HepG2 (cell line): ENCODE results near the gene SLCO1B3. TPM values are rescaled to one million over a fixed set of nuclear protein-coding genes. Genes with fewer than 3 reads are reported as not detected.

Experiments used
- ATAC-seq: fragments of 200-7000 bp; cut with Tn5 transposase; 3 replicates; pipeline ENCODE4 v1.9.1; 2020; ENCODE audit warnings: mild to moderate bottlenecking, moderate library complexity
- BruUV-seq: library from RNA; stranded (reverse); fragments of 400-500 nt; replicated peaks from 2 replicates; lab custom pipeline; 2021; lab: Mats Ljungman, UMichigan
- CTCF ChIA-PET: fragments of 300-600 bp; formaldehyde crosslinking; extraction: SDS; loops from one replicate; lab custom pipeline; 2021; ENCODE audit warnings: low total read pairs, inconsistent platforms, low intra/inter-chr PET ratio; lab: Yijun Ruan, JAX
- POLR2A ChIA-PET: fragments of 350-600 bp; sonication (Branson Sonifier 250); formaldehyde crosslinking; loops from one replicate; lab custom pipeline; 2020; ENCODE audit warnings: antibody characterized with exemption, inconsistent platforms; lab: Yijun Ruan, JAX
- DNase-seq: peaks from one replicate; pipeline ENCODE4 v3.0.0-alpha.2; 2015; ENCODE audit warnings: low spot score
- FAIRE-seq: peaks from 3 replicates; lab custom pipeline; 2011; peaks lifted over from hg19 to GRCh38; lab: Jason Lieb, UNC
- H2AFZ ChIP-seq: one replicate; pipeline ENCODE4 v1.6.1; 2011; ENCODE audit warnings: low read length, inconsistent platforms
- H3K27ac ChIP-seq: fragments of 300-600 bp; 3 replicates; pipeline ENCODE4 v1.8.0; 2011; ENCODE audit warnings: mixed run types, mild to moderate bottlenecking, mixed read lengths, low read length, inconsistent platforms; ENCODE audit not compliant: insufficient read depth; ENCODE audit errors: extremely low read length
- H3K27me3 ChIP-seq, 2 experiments: fragments of 200-600 bp in 1 of 2; 2 replicates in 1 of 2; 3 replicates in 1 of 2; pipeline versions ENCODE4 v1.6.0 to v1.8.0; 2011; ENCODE audit warnings: low read length in 2 of 2, mild to moderate bottlenecking in 2 of 2, moderate library complexity in 2 of 2, inconsistent platforms in 1 of 2; ENCODE audit not compliant: insufficient read depth in 2 of 2, control insufficient read depth in 1 of 2
- H3K36me3 ChIP-seq, 2 experiments: fragments of 200-600 bp in 1 of 2; replicated peaks in 1 of 2; 2 replicates in 1 of 2; 3 replicates in 1 of 2; pipeline versions ENCODE4 v1.5.1 to v1.8.0; 2011; ENCODE audit warnings: low read length in 2 of 2, inconsistent platforms in 1 of 2; ENCODE audit not compliant: insufficient read depth in 2 of 2, control insufficient read depth in 1 of 2
- H3K4me1 ChIP-seq: 2 replicates; pipeline ENCODE4 v1.5.1; 2012; ENCODE audit warnings: low read length, inconsistent platforms; ENCODE audit not compliant: insufficient read depth
- H3K4me2 ChIP-seq: 2 replicates; pipeline ENCODE4 v1.6.0; 2011; ENCODE audit warnings: low read depth, low read length, inconsistent platforms
- H3K4me3 ChIP-seq, 3 experiments: fragments of 200-600 bp in 1 of 3; sonication (generic), shearing (Covaris generic) in 1 of 3; replicated peaks in 1 of 3; 2 replicates each; pipeline ENCODE4 v1.5.1; 2011 to 2016; ENCODE audit warnings: low read length in 3 of 3, inconsistent platforms in 2 of 3, low read depth in 2 of 3, mild to moderate bottlenecking in 2 of 3, control low read depth in 1 of 3, mixed read lengths in 1 of 3; ENCODE audit not compliant: insufficient read depth in 1 of 3
- H3K79me2 ChIP-seq: one replicate; pipeline ENCODE4 v1.6.1; 2011; ENCODE audit warnings: low read length, inconsistent platforms; ENCODE audit not compliant: insufficient read depth
- H3K9ac ChIP-seq: 2 replicates; pipeline ENCODE4 v1.6.0; 2011; ENCODE audit warnings: mild to moderate bottlenecking, low read depth, low read length, inconsistent platforms; ENCODE audit not compliant: insufficient read depth
- H3K9me3 ChIP-seq: 2 replicates; pipeline ENCODE4 v1.5.1; 2012; ENCODE audit warnings: mild to moderate bottlenecking, low read length
- H4K20me1 ChIP-seq: 2 replicates; pipeline ENCODE4 v1.6.0; 2011; ENCODE audit warnings: inconsistent platforms, mild to moderate bottlenecking, low read length, moderate library complexity; ENCODE audit not compliant: insufficient read depth
- ATF4 ChIP-seq, 2 experiments: fragments of 450-650 bp in 1 of 2; sonication (generic) in 1 of 2; formaldehyde crosslinking; IDR thresholded peaks; 2 replicates each; pipeline versions ENCODE4 v1.5.0 to v1.8.0; 2020 to 2022; ENCODE audit warnings: mild to moderate bottlenecking in 1 of 2, missing genetic modification reagents in 1 of 2
- HDAC1 ChIP-seq: sonication (generic); formaldehyde crosslinking; IDR thresholded peaks from 2 replicates; pipeline ENCODE4 v1.5.1; 2020; ENCODE audit warnings: mild to moderate bottlenecking, missing genetic modification reagents
- MEF2D ChIP-seq: sonication (generic); formaldehyde crosslinking; IDR thresholded peaks from 2 replicates; pipeline ENCODE4 v1.5.1; 2020; ENCODE audit warnings: mild to moderate bottlenecking, missing genetic modification reagents
- NFAT5 ChIP-seq: sonication (generic); formaldehyde crosslinking; IDR thresholded peaks from 2 replicates; pipeline ENCODE4 v1.4.0; 2020; ENCODE audit warnings: missing genetic modification reagents
- POLR2AphosphoS5 ChIP-seq: IDR thresholded peaks from 2 replicates; pipeline ENCODE4 v1.6.1; 2012; ENCODE audit warnings: low read depth, low read length
- SOX5 ChIP-seq: IDR thresholded peaks from 2 replicates; pipeline ENCODE4 v1.6.1; 2016; ENCODE audit warnings: borderline replicate concordance
- ZBTB2 ChIP-seq: sonication (generic); formaldehyde crosslinking; IDR thresholded peaks from 2 replicates; pipeline ENCODE4 v1.8.0; 2022; ENCODE audit warnings: low read depth, missing genetic modification reagents
- ZNF318 ChIP-seq: sonication (generic); formaldehyde crosslinking; IDR thresholded peaks from 2 replicates; pipeline ENCODE4 v1.4.0; 2020; ENCODE audit warnings: mild to moderate bottlenecking, missing genetic modification reagents
- WGBS: methylation state at CpG from one replicate; pipeline ENCODE4 v1.1.6; 2017; ENCODE audit warnings: low lambda C conversion rate; 5-methylcytosine and 5-hydroxymethylcytosine counted together
- in situ Hi-C: cut with HindIII; loops from 2 replicates; pipeline ENCODE4 v1.10.0; 2017; ENCODE audit warnings: low pct_unique_long_range_greater_than_20kb; ENCODE audit not compliant: extremely low pct_ligation_motif_present
- intact Hi-C: fragments of 100-400 bp; cut with micrococcal nuclease; formaldehyde crosslinking; loops from one replicate; pipeline ENCODE4 v1.10.0; 2022; ENCODE audit not compliant: unreplicated experiment
- polyA plus RNA-seq, 8 experiments: library from polyadenylated mRNA; depleted of rRNA in 3 of 8; stranded (reverse) in 7 of 8; unstranded in 1 of 8; fragments of >200 nt; fragmentation: Illumina TruSeq in 4 of 8; extraction: Trizol in 4 of 8; gene quantifications; 2 replicates each; pipeline versions ENCODE4 v1.2.1 to v1.2.3, GENCODE V29; 2011 to 2016; ENCODE audit warnings: low read depth in 4 of 8, missing spikeins in 1 of 8, mixed read lengths in 1 of 8; ENCODE audit not compliant: insufficient read depth in 1 of 8
- total RNA-seq, 5 experiments: library from RNA; depleted of rRNA; stranded (reverse); fragments of >200 nt; fragmentation: Illumina TruSeq; extraction: Trizol; gene quantifications; 2 replicates each; pipeline ENCODE4 v1.2.3, GENCODE V29; 2016; ENCODE audit warnings: low read depth in 1 of 5

The SLCO1B3 gene
- total and polyA plus RNA-seq, 2 of the 13 experiments (the other 11 are each of a cell fraction or from before 2014, with no cell fraction given), result 0.15 TPM; not detected in 1

GRCh38 chr12:20830456-20830855, 20.0 kb downstream of the SLCO1B3 start:
- 0 out of 2 replicates have a peak, but pooled peaks cover 7% of the 10 kb centered on the region for H3K4me1 ChIP-seq
- no peak for DNase-seq
- 0% methylated on average over 1 of the region's 1 CpG for WGBS
- no peak for ATAC-seq
- no peak overlapping the region for H2AFZ ChIP-seq
- CTCF ChIA-PET, result no interaction called here
- POLR2A ChIA-PET, result no interaction called here
- intact Hi-C loops (no loop called here), in situ Hi-C loops (no loop called here)
- no peaks in the 10 kb centered on the region for H4K20me1 ChIP-seq
- BruUV-seq, result no TSS peak
- no peaks in the 10 kb centered on the region for H3K79me2 ChIP-seq
- no peak overlapping the region for H3K4me3 ChIP-seq
- H3K9me3 ChIP-seq, result peaks cover 7% of the 10 kb centered on the region; the same call in 1 of the 2 replicates
- H3K9ac ChIP-seq, result no peak overlapping the region
- no peak overlapping the region for H3K27ac ChIP-seq
- H3K4me2 ChIP-seq, result no peak overlapping the region
- no peaks in the 10 kb centered on the region for H3K27me3 ChIP-seq
- no peak for FAIRE-seq
- no peaks in the 10 kb centered on the region for H3K36me3 ChIP-seq
- TF ChIP-seq MEF2D (CRISPR knock-in tag) (no peak), NFAT5 (CRISPR knock-in tag) (no peak), ATF4 (CRISPR knock-in tag; IDR thresholded peaks at IDR 0.05) (peak in 1 of 2 experiments; percentile 53; a peak in 1 of 4 replicates), POLR2AphosphoS5 (no peak), ZNF318 (CRISPR knock-in tag) (no peak), SOX5 (CRISPR knock-in tag) (no peak), ZBTB2 (CRISPR knock-in tag) (no peak), HDAC1 (no peak)
